ENCODE results near the gene C4BPB.
"Not testable (repeated sequence)": the region's sequence is repeated elsewhere in the genome, so short reads cannot be mapped to it uniquely, and the experiment has no call there.

Gene C4BPB, protein sequence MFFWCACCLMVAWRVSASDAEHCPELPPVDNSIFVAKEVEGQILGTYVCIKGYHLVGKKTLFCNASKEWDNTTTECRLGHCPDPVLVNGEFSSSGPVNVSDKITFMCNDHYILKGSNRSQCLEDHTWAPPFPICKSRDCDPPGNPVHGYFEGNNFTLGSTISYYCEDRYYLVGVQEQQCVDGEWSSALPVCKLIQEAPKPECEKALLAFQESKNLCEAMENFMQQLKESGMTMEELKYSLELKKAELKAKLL

DNA sequence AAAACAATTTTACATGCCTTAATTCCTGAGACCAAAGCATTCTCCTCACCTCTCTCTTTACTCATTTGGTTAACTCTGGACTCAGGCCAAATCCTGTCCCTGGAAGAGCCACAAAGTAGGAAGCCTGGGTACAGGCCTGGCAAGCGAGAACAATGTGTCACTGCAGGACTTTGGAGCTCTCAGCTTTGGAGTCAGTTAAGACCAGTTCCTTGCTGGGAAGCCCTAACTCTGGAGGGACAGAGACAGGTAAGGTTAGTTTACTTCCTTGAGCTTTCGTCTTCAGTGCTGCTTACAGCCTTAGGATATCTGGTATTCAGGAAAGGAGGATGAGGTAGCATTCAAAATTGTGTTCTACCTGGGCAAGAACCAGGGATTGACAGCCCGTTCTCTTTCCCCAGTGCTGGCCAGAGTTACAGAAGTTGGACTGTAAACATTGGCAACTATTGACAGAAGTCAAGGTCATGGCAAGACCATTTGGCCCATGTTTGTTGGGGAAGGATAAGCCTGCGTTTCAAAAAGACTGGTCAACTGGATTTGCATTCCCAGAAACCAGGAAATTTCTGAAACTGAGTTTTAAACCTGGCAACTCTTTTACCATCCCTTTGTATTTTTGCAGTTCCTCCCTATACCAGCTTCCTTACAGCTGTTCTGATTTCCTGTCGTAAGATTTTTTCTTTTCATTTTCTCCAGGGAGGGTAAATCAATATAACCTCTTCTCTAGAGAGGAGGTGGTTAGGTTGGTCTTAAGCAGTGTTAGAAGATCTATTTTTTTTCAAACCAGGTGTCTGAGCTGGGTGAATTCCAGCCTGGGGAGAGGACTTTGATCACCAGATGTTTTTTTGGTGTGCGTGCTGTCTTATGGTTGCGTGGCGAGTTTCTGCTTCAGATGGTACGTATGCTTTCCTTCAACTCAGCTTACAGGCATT, at the start of gene C4BPB:
Gene C4BPB (plus strand): TSS at position 160 of the 926 bp plus-strand sequence. CDS start 672 bp downstream, at position 832.
- no peak for DNase-seq

DNA sequence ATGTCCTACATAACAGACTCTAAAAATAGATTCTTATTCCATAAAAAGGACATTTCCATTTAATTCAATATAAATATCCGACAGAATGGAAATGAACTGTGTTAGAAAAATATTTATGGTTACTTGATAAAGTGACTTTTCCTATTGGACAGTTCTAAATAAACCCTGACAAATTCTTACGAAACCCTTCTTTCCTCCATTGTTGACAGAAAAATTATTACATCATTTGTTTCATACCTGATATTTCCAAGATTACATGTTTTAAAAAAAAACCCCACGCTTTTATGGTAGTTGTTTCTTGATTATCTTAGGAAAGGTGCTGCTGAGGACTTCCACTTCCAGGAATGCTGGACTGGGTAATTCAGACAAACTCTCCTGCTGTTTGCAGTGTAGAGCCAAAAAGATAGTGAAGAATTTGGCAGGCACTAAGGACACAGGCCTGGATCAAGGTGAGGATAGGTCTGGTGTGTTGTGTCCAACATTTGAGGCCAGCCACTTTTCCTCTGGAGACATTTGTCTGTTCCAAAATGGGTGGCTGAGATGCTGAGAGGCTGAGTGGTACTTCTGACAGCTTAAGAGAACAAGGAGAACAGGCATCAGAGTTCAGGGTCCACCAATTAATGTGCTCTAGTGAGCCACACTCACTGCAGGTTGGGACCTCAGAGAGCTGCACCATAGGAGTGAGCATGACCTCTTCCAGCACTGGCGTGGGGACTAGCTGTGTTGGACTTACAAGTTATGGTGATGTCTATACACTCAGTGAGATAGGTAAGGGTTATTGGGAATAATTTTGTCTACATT, 49.1 kb upstream of the C4BPB start:
- no peak for DNase-seq

DNA sequence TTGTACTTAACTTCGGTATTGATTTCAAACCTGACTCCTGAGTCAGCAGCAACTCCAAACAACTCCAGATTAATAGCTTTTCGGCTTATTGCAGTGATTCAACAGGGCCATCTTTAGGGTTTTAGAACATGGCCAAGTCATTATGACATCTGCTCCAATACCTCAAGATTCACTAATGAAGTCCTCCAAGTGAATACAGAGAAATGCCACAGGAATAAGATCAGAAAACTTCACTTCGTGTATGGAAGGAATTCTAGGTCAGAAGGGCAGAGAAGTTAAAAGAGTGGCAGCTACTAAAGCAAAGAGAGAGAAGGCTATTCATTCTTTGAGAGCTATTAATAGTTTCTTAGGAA, 48.5 kb upstream of the C4BPB start:
- no peak for DNase-seq

DNA sequence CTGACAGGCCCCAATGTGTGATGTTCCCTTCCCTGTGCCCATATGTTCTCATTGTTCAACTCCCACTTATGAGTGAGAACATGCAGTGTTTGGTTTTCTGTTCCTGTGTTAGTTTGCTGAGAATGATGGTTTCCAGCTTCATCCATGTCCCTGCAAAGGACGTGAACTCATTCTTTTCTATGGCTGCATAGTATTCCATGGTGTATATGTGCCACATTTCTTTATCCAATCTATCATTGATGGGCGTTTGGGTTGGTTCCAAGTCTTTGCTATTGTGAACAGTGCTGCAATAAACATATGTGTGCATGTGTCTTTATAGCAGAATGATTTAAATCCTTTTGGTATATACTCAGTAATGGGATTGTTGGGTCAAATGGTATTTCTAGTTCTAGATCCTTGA, 47.3 kb upstream of the C4BPB start:
- not testable (repeated sequence) for DNase-seq

DNA sequence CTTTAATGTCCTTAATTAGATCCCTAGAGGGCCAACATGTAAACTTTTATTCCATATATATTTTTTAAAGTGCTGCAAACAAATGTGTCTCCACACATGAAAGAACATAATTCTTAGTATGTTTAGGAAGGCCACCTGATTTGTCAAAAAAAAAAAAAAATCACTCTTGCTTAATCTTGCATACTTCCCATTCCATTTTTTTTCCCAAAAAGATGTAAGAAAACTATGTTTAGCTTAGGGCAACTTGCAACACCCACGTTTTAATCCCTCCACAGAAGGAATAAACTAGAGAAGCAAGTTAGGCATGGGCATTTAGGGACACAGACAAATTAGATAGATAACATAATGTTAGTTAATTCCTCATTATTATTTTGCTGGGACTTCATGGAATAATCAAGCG, 43.2 kb upstream of the C4BPB start:
- no peak for DNase-seq

DNA sequence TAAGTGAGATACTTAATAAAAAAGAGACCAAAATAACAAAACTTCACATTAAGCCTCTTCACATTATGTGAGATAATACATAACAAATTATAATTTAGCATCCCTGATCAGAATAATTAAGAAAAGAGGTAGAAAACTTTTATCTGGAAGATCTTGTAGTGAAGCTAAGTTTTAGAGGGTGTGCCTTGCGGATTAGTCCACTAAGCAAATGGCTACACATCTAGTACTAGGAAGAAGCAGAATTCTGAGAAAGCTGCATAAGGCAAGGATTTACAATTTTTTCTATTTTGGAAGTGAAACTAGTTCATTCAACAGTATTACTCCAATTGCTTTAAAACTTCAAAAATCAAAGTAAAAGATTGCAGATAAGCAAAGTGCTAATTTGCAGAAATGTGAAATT, 41.2 kb upstream of the C4BPB start:
- no peak for DNase-seq

DNA sequence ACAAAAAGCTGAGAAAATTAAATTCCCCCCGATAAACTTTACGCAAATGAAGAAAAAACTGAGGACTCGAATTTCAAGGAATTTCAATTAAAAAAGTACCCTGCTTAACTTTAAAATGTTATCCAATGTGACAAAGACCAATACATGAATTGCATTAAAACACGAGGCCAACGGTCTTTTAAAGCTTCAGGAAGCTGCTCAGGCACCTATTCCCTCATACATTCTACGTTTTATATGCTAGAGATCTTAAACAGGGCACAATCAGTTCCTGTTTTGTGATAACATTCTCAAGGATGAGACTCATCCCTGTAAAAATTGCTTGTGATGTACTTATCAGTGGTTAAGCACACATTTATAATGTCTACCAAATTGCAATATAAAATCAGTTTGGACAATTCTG, 40.6 kb upstream of the C4BPB start:
- DNase-seq, result no peak

DNA sequence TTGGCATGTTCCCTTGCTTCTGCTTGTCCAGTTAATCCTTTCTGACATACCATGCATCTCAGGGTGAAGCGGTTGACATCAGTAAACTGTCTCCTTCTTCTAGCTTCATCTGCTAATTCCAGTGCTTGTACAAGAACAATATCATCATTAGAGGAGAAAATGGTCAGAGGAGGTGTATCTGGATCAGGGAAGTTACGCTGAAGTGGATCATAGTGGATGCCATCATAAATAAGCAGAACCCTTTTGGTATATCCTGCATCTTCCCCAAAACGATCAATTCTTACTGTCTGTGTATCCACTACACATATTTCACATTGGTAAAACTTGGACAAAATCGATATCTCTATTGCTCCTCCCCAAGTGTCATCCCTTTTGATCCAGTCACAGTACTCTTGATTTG, 39.6 kb upstream of the C4BPB start:
- no peak for DNase-seq

DNA sequence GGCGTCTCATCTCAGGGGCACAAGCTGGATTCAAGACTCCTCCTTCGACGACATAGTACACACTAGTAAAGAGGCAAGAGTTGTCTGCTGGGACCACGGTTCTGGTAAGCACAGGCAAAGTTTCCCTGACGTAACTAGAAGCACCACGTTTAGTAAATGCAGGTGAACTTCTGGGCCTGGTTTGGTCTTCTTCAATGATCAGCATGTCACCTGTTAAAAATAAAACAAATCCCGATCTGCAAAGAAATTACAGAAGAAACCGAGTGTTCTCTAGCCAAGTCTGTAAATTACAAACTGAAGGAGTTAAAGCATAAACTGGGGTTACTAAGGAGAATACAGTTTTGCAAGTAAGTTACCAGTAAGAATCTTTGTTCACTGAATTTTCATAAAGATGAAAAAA, 39.1 kb upstream of the C4BPB start:
- DNase-seq, result no peak

DNA sequence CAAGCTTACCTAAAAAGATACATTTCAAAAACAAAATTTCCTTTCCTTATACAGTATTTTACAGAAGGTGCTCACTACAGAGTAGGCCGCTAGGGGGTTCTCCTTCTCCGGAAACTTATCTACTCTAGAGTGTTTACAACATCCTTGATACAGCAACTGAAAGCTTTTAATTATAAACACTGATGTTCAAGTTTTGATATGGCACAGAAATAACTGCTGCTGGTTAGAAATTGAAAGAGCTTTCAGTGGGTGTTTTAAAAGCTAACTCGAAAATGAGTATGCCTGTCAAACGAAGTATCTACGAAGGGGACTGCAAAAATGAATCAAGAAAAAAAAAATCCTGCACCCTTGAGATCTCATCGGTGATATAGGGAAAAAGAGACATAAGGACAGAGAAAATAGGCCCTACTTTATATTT, 38.7 kb upstream of the C4BPB start:
- DNase-seq, result peak; percentile 33

DNA sequence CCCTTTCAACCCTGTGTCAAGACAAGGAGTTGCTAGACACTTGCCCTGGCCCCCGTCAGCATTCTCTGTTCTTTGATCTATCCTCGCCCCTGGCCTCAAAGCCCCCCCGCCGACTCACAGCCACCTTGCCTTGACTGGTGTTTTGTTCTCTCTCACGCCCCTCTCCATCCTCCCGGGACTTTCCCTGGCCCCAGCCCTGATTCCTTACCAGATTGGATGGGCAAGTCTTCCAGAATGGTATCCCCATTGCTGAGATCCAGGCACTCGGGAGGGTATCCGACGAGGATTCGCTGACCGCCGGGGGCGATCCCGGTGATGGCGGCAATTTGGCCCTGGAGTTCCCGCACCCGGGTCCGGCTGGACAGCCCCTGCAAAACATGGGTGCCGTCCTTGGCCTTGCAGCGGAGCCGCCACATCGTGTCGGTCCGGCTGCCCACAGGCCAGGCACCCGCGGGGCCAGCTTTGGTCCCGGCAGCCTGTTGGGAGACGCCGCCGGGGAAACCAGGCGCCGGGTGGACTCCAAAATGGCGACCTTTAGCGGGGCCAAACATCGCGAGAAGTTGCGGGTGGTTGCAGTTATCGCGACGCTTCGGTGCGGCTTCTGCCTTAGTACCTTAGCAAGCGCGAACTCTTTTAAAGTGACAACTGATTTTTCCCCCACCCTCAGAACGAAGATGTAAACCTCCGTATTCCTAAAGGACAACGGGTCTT, 38.0 kb upstream of the C4BPB start:
- DNase-seq, result peak; percentile 87

DNA sequence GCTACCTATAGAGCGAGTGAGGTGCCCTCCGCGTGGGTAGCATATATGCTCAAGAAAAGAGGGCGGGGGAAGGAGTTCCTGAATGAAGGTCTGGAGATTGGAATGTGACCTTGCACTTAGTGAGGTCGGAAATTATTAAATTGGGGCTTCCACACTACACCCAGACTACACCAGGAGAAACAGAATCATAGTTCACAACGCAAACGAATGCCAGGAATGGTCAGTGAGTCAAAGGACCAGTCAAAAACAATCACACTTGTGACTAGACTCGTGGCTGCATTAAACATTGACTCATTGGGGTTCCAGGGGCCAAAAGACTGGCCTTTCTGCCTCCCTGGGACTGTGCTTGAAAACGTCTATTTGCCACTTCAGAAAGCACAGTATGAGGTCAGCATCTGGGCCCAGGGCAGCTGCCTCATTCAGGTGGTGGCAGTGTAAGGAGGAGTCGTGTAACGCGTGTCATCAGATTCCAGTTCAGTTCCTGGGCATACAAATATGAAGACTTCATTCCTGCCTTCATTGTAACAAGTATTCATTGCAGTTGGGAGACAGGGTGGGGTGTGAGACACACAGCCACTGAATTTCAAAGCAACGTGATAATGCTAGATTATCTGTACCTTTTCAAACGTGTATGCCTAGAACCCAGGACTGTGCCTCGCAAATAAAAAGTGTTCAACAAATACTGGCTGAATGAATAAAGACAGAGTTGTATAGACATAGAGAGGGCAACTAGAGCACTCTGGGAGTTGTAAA, 37.3 kb upstream of the C4BPB start, which contains the start of gene YOD1:
Gene YOD1 (minus strand): TSS at position 18 of the 753 bp plus-strand sequence. CDS start 178 bp downstream, outside the sequence.
- DNase-seq, result no peak

DNA sequence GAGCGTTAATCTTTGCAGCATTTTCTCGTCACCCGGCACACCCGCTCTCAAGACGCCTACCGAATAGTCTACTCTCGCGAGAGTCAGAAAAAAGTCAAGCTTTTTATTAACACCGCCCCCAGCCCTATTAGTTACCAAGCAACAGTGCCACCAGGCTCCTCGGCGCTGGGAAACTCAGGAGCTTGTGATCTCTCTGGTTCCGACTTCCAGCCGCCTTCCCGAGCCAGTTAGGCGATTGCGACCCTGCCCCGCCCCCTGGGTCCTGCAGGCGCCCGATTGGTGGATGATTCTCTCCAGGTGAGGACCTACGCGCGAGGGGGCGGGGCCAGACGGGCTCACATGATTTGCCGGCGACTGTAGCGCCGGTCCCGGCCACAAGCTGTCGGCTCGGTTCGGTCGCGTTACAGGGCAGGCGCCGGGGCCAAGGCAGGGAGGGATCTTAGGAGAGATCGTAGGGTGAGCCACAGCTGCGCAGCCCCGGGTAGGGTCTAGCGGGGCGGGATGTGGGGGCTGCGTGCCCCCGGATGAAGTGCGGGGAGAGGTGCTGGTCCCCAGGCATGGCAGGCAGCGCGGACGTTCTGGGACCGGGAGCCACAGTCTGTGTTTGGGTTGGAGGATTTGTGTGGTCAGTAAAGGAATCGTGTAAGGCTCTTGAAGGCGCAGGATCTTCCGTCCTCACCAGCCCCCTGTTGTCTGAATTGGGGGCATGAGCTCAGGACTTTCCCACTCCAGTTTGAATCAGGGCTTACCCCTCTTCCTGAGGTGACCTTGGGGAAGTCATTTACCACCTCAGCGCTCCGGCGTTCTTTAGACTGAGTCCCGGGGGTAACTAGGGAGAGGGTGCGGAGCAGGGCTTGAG, 35.5 kb upstream of the C4BPB start, which contains the start of gene PFKFB2:
Gene PFKFB2 (plus strand): TSS at position 365 of the 859 bp plus-strand sequence. CDS start 1,443 bp downstream, outside the sequence.
- DNase-seq, result peak; percentile 93

DNA sequence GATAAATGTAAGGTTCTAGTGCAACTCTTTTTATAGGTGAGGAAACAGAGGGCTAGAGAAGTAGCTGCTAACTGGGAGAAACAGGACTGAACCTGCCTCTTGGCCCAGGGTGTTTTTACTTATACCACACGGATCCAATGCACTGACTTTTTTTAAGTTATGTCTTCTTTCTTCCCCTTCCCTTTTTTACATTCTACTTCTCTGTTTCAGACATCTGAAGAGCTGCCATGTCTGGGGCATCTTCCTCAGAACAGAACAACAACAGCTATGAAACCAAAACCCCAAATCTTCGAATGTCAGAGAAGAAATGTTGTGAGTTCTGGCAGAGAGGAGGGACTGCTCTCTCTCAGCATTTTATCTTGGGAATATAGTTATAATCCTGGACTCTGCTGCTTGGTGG, 34.2 kb upstream of the C4BPB start:
- DNase-seq, result no peak

DNA sequence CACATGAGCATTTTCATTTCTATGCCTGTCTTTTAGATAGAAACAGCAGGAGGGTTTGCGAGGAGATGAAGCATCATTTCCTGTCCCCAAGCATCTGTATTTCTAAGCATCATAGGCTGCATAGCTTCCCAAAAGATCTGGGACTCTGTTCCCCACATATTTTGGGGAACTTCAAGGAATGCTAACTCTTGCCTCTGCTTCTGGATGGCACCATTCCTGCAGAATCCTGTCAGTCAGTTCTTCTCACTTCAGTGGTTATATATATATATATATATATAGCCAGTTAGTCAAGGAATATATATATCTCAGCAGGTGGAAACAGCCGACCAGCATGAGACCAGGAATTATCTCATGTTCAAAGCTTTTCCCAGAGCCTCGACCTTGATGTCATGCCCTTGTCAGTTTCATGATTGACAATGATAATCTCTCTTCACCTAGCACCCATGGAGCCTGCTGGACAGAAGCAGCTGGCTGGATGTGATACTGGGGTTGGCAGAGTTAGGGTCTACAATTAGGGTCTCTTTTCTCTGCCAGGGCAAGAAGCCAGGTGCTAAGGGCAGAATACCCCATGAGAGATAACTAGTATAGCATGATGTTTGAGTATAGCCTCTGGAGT, 33.2 kb upstream of the C4BPB start:
- DNase-seq, result no peak

DNA sequence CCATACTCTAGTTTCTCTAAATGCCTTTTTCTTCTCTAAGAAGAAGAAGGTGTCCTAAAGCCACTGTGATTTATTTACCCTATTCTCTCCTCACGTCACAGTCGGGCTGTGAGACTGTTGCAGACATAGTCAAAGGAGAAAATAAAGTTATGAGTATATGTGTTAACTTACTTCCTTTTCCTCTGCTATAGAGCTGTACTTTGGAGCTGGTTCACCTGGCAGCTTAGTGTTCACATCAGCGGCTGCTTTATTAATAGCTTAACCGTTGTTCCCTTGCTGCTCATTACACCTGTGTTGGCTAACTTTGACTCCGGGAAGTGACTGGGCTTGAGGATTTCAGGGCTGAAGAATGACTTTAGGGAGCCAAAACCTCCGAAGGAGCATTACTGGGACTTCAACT, 32.0 kb upstream of the C4BPB start:
- no peak for DNase-seq

DNA sequence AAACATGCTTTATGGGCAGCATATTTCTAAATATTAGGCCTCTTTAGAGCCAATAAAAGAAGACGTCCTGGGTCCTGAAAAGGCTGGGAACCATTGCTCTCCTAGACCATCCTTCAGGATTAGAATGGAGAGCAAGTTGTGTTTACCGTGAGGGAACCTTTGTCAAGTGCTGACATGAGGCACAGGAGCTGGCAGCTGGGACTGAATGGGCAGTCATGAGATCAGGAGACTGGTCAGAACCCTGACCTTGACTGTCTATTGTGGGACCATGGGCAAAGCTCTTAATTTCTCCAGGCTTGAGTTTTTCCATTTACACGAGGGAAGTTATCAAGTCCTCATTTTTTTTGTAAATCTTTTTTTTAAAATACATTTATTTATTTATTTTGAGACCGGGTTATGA, 30.4 kb upstream of the C4BPB start:
- no peak for DNase-seq

DNA sequence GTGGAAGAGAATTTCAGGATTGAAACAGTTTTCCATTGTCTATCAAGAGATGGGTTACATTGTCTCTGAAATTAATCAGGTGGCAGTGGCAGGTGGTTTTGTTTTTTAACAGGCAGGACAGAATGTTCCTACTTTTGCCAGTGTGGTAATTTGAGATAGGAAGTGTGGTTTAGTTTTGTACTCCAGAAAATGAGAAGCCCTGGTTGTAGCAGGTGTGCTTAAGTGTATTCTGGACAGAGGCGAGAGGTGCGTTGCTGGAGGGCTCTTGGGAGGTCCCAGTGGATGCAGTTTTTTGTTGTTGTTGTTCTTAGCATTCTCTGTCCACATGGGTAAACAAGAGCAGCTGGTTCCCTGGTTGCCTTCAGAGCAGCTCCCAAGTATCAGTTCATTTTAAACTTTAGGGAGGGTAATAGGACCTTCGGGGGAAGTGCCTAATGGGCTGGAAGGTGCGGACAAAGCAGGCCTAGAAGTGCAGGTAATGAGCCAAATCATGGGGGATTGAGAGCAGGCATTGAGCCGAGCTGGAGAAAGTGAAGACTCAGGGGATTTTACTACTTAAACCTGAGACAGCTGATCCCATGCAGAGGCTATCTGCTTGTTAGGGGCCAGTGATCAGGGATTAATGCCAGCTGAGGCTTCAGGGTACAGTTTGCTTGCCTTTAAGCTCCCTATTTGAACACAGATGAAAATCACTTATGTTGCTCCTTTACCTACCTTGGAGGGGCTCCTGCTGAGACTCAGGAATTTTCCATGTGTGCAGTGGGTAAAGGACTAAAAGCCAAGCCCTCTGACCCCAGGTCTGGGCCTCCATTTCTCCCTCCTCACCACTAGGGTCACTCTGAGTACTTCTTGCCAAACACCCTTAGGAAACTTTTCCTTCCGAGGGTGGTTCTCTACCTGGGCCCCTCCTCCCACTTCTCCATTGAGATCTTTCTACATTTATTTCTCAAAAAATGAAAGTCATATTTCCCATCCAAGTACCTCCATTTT, 29.5 kb upstream of the C4BPB start:
- DNase-seq, result no peak

DNA sequence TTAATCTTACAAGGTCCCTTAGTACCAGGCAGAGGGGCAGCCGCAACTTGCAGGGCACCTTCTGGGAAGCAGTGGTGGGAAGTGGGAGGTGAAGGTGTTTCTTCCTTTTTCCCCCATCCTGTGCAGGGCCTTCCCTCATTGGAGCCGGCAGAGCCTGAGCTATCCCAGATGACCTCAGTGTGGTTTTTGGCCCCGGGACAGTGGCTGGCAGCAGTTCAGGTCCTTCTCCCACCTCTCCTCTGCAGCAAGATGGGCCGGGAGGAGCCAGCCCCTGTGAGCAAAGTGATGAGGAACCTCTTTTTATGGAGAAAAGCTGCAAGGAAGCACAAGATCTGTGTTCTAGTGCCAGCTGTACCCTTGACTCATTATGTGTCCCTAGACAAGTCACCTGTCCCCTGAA, 28.8 kb upstream of the C4BPB start:
- no peak for DNase-seq
